Endothelial cell of umbilical vein (primary cell): Measurements from ENCODE around the gene ACIN1. TPM values are rescaled to one million over a fixed set of nuclear protein-coding genes. Genes with fewer than 3 reads are reported as not detected.

Source experiments
- BruUV-seq: library from RNA; stranded (reverse); fragments of 400-500 nt; replicated peaks from 2 replicates; lab custom pipeline; 2021; lab: Mats Ljungman, UMichigan
- CTCF ChIA-PET: fragments of 300-600, 350-600 bp; sonication (Branson Sonifier 250); formaldehyde crosslinking; loops from one replicate; lab custom pipeline; 2021; ENCODE audit warnings: antibody characterized with exemption, inconsistent platforms; lab: Charles Lee
- POLR2A ChIA-PET: fragments of 300-600, 350-600 bp; sonication (Branson Sonifier 250); formaldehyde crosslinking; loops from one replicate; lab custom pipeline; 2021; ENCODE audit warnings: antibody characterized with exemption, inconsistent platforms; lab: Charles Lee
- DNase-seq: peaks from one replicate; pipeline ENCODE4 v3.0.0-alpha.2; 2011; ENCODE audit warnings: low read depth, low spot score
- FAIRE-seq: peaks from 2 replicates; lab custom pipeline; 2011; peaks lifted over from hg19 to GRCh38; lab: Jason Lieb, UNC
- H2AFZ ChIP-seq: 2 replicates; pipeline ENCODE4 v1.6.0; 2012; ENCODE audit warnings: low read depth, low read length, control low read depth, inconsistent platforms
- H3K27ac ChIP-seq: 2 replicates; pipeline ENCODE4 v1.5.1; 2011; ENCODE audit warnings: low read depth, mild to moderate bottlenecking, control low read depth, low read length, moderate library complexity; ENCODE audit not compliant: insufficient read depth
- H3K27me3 ChIP-seq, 2 experiments: 2 replicates each; pipeline versions ENCODE4 v1.6.0 to v1.6.1; 2011; ENCODE audit warnings: low read length in 2 of 2, mixed read lengths in 1 of 2; ENCODE audit not compliant: control insufficient read depth in 2 of 2, insufficient read depth in 2 of 2
- H3K36me3 ChIP-seq, 2 experiments: 2 replicates in 1 of 2; 3 replicates in 1 of 2; pipeline ENCODE4 v1.5.1; 2011; ENCODE audit warnings: low read length in 2 of 2, mild to moderate bottlenecking in 1 of 2, moderate library complexity in 1 of 2; ENCODE audit not compliant: control insufficient read depth in 2 of 2, insufficient read depth in 2 of 2; ENCODE audit errors: extremely low read depth in 1 of 2
- H3K4me1 ChIP-seq: 3 replicates; pipeline ENCODE4 v1.5.1; 2011; ENCODE audit warnings: mild to moderate bottlenecking, low read length; ENCODE audit not compliant: control insufficient read depth, insufficient read depth; ENCODE audit errors: extremely low read depth
- H3K4me2 ChIP-seq: 2 replicates; pipeline ENCODE4 v1.6.1; 2011; ENCODE audit warnings: low read length, control low read depth, mixed read lengths; ENCODE audit not compliant: insufficient read depth
- H3K4me3 ChIP-seq, 3 experiments: fragments of 200-600 bp in 1 of 3; sonication (generic), shearing (Covaris generic) in 1 of 3; replicated peaks in 1 of 3; 2 replicates each; pipeline ENCODE4 v1.5.1; 2011 to 2016; ENCODE audit warnings: control low read depth in 3 of 3, low read length in 3 of 3, mild to moderate bottlenecking in 2 of 3, inconsistent platforms in 1 of 3, low read depth in 1 of 3, moderate library complexity in 1 of 3; ENCODE audit not compliant: insufficient read depth in 1 of 3
- H3K79me2 ChIP-seq: 2 replicates; pipeline ENCODE4 v1.6.0; 2012; ENCODE audit warnings: low read length, inconsistent platforms; ENCODE audit not compliant: control insufficient read depth, insufficient read depth
- H3K9ac ChIP-seq: replicated peaks from 2 replicates; pipeline ENCODE3; 2011; ENCODE audit warnings: low read length, control low read depth; ENCODE audit not compliant: insufficient read depth; ENCODE audit errors: extremely low read depth
- H3K9me1 ChIP-seq: replicated peaks from 3 replicates; pipeline ENCODE4 v1.6.0; 2011; ENCODE audit warnings: mild to moderate bottlenecking, low read length; ENCODE audit not compliant: control insufficient read depth, insufficient read depth; ENCODE audit errors: extremely low read depth
- H3K9me3 ChIP-seq: replicated peaks from 2 replicates; pipeline ENCODE4 v1.5.1; 2012; ENCODE audit warnings: low read length, inconsistent platforms; ENCODE audit not compliant: control insufficient read depth, insufficient read depth
- H4K20me1 ChIP-seq: replicated peaks from 2 replicates; pipeline ENCODE3; 2011; ENCODE audit warnings: mild to moderate bottlenecking, low read length; ENCODE audit not compliant: control insufficient read depth, insufficient read depth; ENCODE audit errors: extremely low read depth
- EZH2 ChIP-seq: IDR thresholded peaks from 2 replicates; pipeline ENCODE4 v1.6.1; 2012; ENCODE audit warnings: borderline replicate concordance, low read depth, mild to moderate bottlenecking, moderate library complexity, low read length, inconsistent platforms; ENCODE audit not compliant: severe bottlenecking
- FOS ChIP-seq: IDR thresholded peaks from 2 replicates; pipeline ENCODE4 v1.6.1; 2011; ENCODE audit warnings: mild to moderate bottlenecking, low read length, moderate library complexity, borderline replicate concordance; ENCODE audit not compliant: insufficient read depth
- GATA2 ChIP-seq: IDR thresholded peaks from 2 replicates; pipeline ENCODE4 v1.7.0; 2011; ENCODE audit warnings: low read depth, mild to moderate bottlenecking, moderate library complexity, mixed read lengths, low read length; ENCODE audit not compliant: insufficient read length, insufficient read depth
- MYC ChIP-seq: IDR thresholded peaks from one replicate; pipeline ENCODE4 v1.6.1; 2011; ENCODE audit warnings: mild to moderate bottlenecking, low read depth, low read length
- POLR2AphosphoS5 ChIP-seq: IDR thresholded peaks from 2 replicates; pipeline ENCODE4 v1.6.1; 2012; ENCODE audit warnings: low read depth, mild to moderate bottlenecking, control low read depth, low read length, moderate library complexity; ENCODE audit not compliant: insufficient read depth
- dilution Hi-C: fragments of 300-500 bp; cut with MboI; formaldehyde crosslinking; loops from one replicate; pipeline ENCODE4 v1.15.0; 2019; ENCODE audit warnings: low sequenced_read_pairs; ENCODE audit not compliant: extremely low pct_ligation_motif_present
- intact Hi-C: fragments of 100-400 bp; cut with micrococcal nuclease; formaldehyde crosslinking; loops from one replicate; pipeline ENCODE4 v1.10.0; 2022
- polyA plus RNA-seq, 4 experiments: library from polyadenylated mRNA; depleted of rRNA in 3 of 4; stranded (reverse) in 3 of 4; unstranded in 1 of 4; fragments of >200 nt; gene quantifications; 2 replicates each; pipeline versions ENCODE4 v1.2.1 to v1.2.3, GENCODE V29; 2011 to 2012; ENCODE audit warnings: missing spikeins in 1 of 4
- total RNA-seq: library from RNA; stranded (reverse); gene quantifications from 2 replicates; pipeline ENCODE4 v1.2.3, GENCODE V29; 2021
- TF ChIP-seq, protein P1 (sequence below), 2 donors: IDR thresholded peaks; 1 replicate in 1 of 2; 2 replicates in 1 of 2; pipeline ENCODE4 v1.5.1; 2011; ENCODE audit warnings: low read length in 2 of 2, mild to moderate bottlenecking in 2 of 2, moderate library complexity in 2 of 2, control low read depth in 1 of 2, inconsistent platforms in 1 of 2, low read depth in 1 of 2; ENCODE audit not compliant: insufficient read depth in 1 of 2; ENCODE audit errors: extremely low read depth in 1 of 2

ACIN1 gene
- total and polyA plus RNA-seq, 2 donors (not counting 3 experiments of a cell fraction or from before 2014, with no cell fraction given): 146 to 240 TPM

GRCh38 chr14:23018107-23018506 is 76.8 kb downstream of the ACIN1 start:
- CTCF ChIA-PET: interaction anchor here (0.9 to 2.9 kb wide), 3 partner anchors 11 to 31 kb away, joined by 3 to 13 read pairs (median 3); no protein-coding TSS in a partner anchor
- intact Hi-C loops: no loop called here
- no TSS peak for BruUV-seq
- Histone ChIP-seq H3K4me3 (no peak overlapping the region), H3K27me3 (no peaks in the 10 kb centered on the region), H4K20me1 (no peaks in the 10 kb centered on the region), H3K9me3 (no peaks in the 10 kb centered on the region), H3K4me2 (no peak overlapping the region), H3K79me2 (no peaks in the 10 kb centered on the region), H3K9ac (no peak overlapping the region), H2AFZ (no peak overlapping the region), H3K36me3 (no peaks in the 10 kb centered on the region), H3K9me1 (no peaks in the 10 kb centered on the region), H3K27ac (no peak overlapping the region), H3K4me1 (no peaks in the 10 kb centered on the region)
- dilution Hi-C loops: no loop called here
- no peak for TF ChIP-seq MYC
- no peak for TF ChIP-seq POLR2AphosphoS5
- TF ChIP-seq, protein P1, sequence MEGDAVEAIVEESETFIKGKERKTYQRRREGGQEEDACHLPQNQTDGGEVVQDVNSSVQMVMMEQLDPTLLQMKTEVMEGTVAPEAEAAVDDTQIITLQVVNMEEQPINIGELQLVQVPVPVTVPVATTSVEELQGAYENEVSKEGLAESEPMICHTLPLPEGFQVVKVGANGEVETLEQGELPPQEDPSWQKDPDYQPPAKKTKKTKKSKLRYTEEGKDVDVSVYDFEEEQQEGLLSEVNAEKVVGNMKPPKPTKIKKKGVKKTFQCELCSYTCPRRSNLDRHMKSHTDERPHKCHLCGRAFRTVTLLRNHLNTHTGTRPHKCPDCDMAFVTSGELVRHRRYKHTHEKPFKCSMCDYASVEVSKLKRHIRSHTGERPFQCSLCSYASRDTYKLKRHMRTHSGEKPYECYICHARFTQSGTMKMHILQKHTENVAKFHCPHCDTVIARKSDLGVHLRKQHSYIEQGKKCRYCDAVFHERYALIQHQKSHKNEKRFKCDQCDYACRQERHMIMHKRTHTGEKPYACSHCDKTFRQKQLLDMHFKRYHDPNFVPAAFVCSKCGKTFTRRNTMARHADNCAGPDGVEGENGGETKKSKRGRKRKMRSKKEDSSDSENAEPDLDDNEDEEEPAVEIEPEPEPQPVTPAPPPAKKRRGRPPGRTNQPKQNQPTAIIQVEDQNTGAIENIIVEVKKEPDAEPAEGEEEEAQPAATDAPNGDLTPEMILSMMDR (IDR thresholded peaks at IDR 0.05; ENCODE audit: extremely low read depth in 1 of 2, insufficient read depth in 1 of 2, low read depth in 1 of 2, low read length in 2 of 2): no peak
- TF ChIP-seq EZH2: no peak
- no peak for TF ChIP-seq FOS
- no peak for TF ChIP-seq GATA2
- FAIRE-seq (no peak), DNase-seq (no peak)
- POLR2A ChIA-PET: no interaction called here
